Tibial artery (tissue), 4 donors: ENCODE measurements around the gene TMEM87A.

Experiments
- DNase-seq, 2 donors: peaks; one replicate each; pipeline ENCODE4 v3.0.0-alpha.2; 2019
- H3K27ac ChIP-seq, 2 donors: fragments of 200-600 bp; sonication (generic) in 1 of 2; 1 replicate in 1 of 2; 2 replicates in 1 of 2; pipeline ENCODE4 v1.5.1; 2018 to 2019; ENCODE audit warnings: mild to moderate bottlenecking in 1 of 2
- H3K27me3 ChIP-seq, 2 donors: fragments of 200-600 bp; sonication (generic) in 1 of 2; one replicate each; pipeline versions ENCODE4 v1.5.1 to v1.6.0; 2016 to 2019
- H3K36me3 ChIP-seq, 3 donors: fragments of 200-600 bp; sonication (generic) in 2 of 3; one replicate each; pipeline ENCODE4 v1.5.1; 2016 to 2019; ENCODE audit warnings: mild to moderate bottlenecking in 2 of 3
- H3K4me1 ChIP-seq, 4 donors: fragments of 200-600 bp; sonication (generic) in 2 of 4; 1 replicate in 3 of 4; 2 replicates in 1 of 4; pipeline ENCODE4 v1.5.1; 2016 to 2019
- H3K4me3 ChIP-seq, 2 donors: fragments of 200-600 bp; sonication (generic) in 1 of 2; 1 replicate in 1 of 2; 2 replicates in 1 of 2; pipeline ENCODE4 v1.5.1; 2018 to 2019; ENCODE audit warnings: mild to moderate bottlenecking in 2 of 2
- H3K9me3 ChIP-seq, 3 donors: fragments of 200-600 bp; sonication (generic) in 1 of 3; one replicate each; pipeline ENCODE4 v1.5.1; 2016 to 2019
- CTCF ChIP-seq, 2 experiments: fragments of 200-600 bp in 1 of 2; fragments of 450-650 bp in 1 of 2; IDR thresholded peaks; one replicate each; pipeline ENCODE4 v1.5.1; 2017 to 2019; ENCODE audit warnings: antibody characterized with exemption in 2 of 2, mild to moderate bottlenecking in 1 of 2, moderate library complexity in 1 of 2
- intact Hi-C: fragments of 100-400 bp; cut with DNase I; formaldehyde crosslinking; loops from one replicate; pipeline ENCODE4 v1.15.0; 2023; ENCODE audit warnings: low total_unique reads

The TMEM87A gene

GRCh38 chr15:42171122-42171521, 102.1 kb downstream of the TMEM87A start:
- no peaks in the 10 kb centered on the region for H3K27me3 ChIP-seq
- no peak overlapping the region for H3K4me3 ChIP-seq
- DNase-seq = no peak
- no peaks in the 10 kb centered on the region for H3K9me3 ChIP-seq
- no peaks in the 10 kb centered on the region for H3K4me1 ChIP-seq
- intact Hi-C loops = no loop called here
- H3K27ac ChIP-seq = no peak overlapping the region
- no peak for TF ChIP-seq CTCF (IDR thresholded peaks at IDR 0.05)
- H3K36me3 ChIP-seq = peaks cover 76 to 99% (median 93%) of the 10 kb centered on the region in 3 donors

- H3K9me3 ChIP-seq = no peaks in the 10 kb centered on the region
- no peak for DNase-seq
- intact Hi-C loops = no loop called here
- H3K36me3 ChIP-seq = peaks cover 87 to 99% (median 93%) of the 10 kb centered on the region in 3 donors
- H3K4me3 ChIP-seq = no peak overlapping the region
- no peak for TF ChIP-seq CTCF (IDR thresholded peaks at IDR 0.05)
- no peaks in the 10 kb centered on the region for H3K27me3 ChIP-seq
- no peak overlapping the region for H3K27ac ChIP-seq
- H3K4me1 ChIP-seq = no peaks in the 10 kb centered on the region
Measured at GRCh38 chr15:42166225-42166940, 106.8 kb downstream of the TMEM87A start.

- Histone ChIP-seq H3K27ac (no peak overlapping the region), H3K27me3 (no peaks in the 10 kb centered on the region), H3K4me1 (no peaks in the 10 kb centered on the region), H3K9me3 (no peaks in the 10 kb centered on the region), H3K4me3 (no peak overlapping the region), H3K36me3 (peaks cover 94 to 99% (median 95%) of the 10 kb centered on the region in 3 donors)
- DNase-seq = no peak
- intact Hi-C loops = no loop called here
- TF ChIP-seq CTCF (IDR thresholded peaks at IDR 0.05) = no peak
Measured at GRCh38 chr15:42165106-42165505, 108.1 kb downstream of the TMEM87A start.

DNA sequence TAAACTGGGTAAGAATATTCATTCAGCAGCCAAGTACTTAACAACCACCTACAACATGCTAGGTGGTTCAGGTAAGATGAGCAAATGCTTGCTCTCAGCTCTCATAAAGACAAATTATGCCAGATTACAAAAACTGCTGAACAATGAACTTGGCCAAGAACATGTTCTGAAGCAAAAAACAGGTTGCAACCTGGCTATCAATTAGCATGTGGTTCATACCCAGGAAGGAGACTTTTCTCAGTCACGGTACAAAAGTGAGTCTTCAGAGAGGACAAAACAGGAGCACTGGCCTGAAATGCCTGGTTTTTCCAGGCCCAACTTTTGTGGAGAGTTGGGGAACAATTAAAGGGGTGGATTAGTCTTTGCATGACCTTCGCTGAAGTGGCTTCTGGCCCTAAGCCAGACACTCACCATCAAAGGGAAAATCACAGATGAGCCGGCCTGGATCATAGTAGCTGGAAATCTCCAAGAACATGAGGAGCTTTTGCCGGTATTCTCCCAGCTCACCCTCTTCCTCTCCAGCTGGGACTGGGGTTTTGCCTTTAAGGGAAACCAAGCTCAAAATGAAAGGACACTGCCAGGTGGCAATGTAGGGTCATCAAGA, 109.2 kb downstream of the TMEM87A start:
- Histone ChIP-seq H3K9me3 (no peaks in the 10 kb centered on the region), H3K27ac (no peak overlapping the region), H3K36me3 (peaks cover 95 to 99% (median 99%) of the 10 kb centered on the region in 3 donors), H3K4me1 (no peaks in the 10 kb centered on the region), H3K27me3 (no peaks in the 10 kb centered on the region), H3K4me3 (no peak overlapping the region)
- DNase-seq = peak in 1 of 2 donors; percentile 35
- no peak for TF ChIP-seq CTCF (IDR thresholded peaks at IDR 0.05)
- intact Hi-C loops = no loop called here

DNA sequence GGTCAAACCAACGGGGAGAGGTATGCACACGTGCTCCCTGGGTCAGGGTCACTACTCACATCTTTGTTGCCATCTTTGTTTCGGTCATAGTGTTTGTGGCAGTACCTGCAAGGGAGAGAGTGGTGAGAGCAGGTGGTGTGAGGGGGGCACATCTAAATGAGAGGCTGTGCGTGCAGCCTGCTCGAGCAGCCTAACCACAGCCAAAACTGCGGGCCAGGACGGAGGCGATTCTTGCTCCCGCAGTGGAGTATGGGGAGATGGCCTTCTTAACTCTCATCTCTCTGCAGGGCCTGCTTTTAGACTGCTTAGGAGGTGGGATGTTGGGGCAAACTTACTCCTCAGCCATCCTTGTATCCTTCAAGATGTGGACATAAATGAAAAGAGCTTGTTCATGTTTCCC, 109.9 kb downstream of the TMEM87A start:
- H3K36me3 ChIP-seq = peaks cover 92 to 100% (median 99%) of the 10 kb centered on the region in 3 donors
- intact Hi-C loops = no loop called here
- peak in 1 of 2 donors; percentile 51 for DNase-seq
- no peak overlapping the region for H3K27ac ChIP-seq
- no peak overlapping the region for H3K4me3 ChIP-seq
- H3K9me3 ChIP-seq = no peaks in the 10 kb centered on the region
- no peaks in the 10 kb centered on the region for H3K27me3 ChIP-seq
- peaks cover 0 to 2% (median 0%) of the 10 kb centered on the region in 4 donors for H3K4me1 ChIP-seq
- TF ChIP-seq CTCF (IDR thresholded peaks at IDR 0.05) = no peak
